ENCODE results near the gene NHSL1. TPM values are rescaled to one million over a fixed set of nuclear protein-coding genes. Genes with fewer than 3 reads are reported as not detected.

The NHSL1 gene
- total and polyA plus RNA-seq, 2 of the 8 experiments (the other 6 are each of a cell fraction or from before 2014, with no cell fraction given): 7.2 to 32.4 TPM

GRCh38 chr6:138377844-138378243 lies 121.5 kb downstream of the NHSL1 start, which contains the start of gene SMIM28:
SMIM28 (plus strand) TSS chr6:138377905; CDS start chr6:138378073, 168 bp downstream.
- H3K9ac ChIP-seq (replicated peaks in 1 of 4; ENCODE audit: extremely low read depth in 1 of 4, low read depth in 3 of 4, low read length in 3 of 4): no peak within 1 kb of the TSS
- H2BK120ac ChIP-seq (replicated peaks; ENCODE audit: low read depth, low read length): no peak within 1 kb of the TSS
- H3K4me2 ChIP-seq (ENCODE audit: insufficient read depth in 1 of 2, low read depth in 2 of 2, low read length in 2 of 2): 0 out of 4 replicates have a peak within 1 kb of the TSS, but pooled peaks of 1 of the 2 experiments have one; percentile 43
- H3K4me1 ChIP-seq (replicated peaks in 1 of 4; ENCODE audit: control insufficient read depth in 3 of 4, insufficient read depth in 4 of 4, low read length in 3 of 4): peaks cover 0 to 11% (median 0%) of the 10 kb centered on the region in 4 experiments; a peak in 2 of 7 replicates
- 85% methylated on average over 6 of the region's 6 CpGs; no CpG with 5 or more reads in 1 of the 2 experiments for WGBS, 2 experiments (ENCODE audit: extremely low coverage in 1 of 2, insufficient coverage in 1 of 2, insufficient read length in 1 of 2, insufficient replicate concordance in 2 of 2, low coverage in 1 of 2, low lambda C conversion rate in 2 of 2, missing lambda C conversion rate in 1 of 2)
- H3K9me3 ChIP-seq (ENCODE audit: insufficient read depth in 2 of 2, low read depth in 1 of 2, low read length in 1 of 2): no peaks in the 10 kb centered on the region
- CTCF ChIA-PET (ENCODE audit: partially characterized antibody): interaction anchor here (1.3 to 1.8 kb wide), 3 partner anchors 17 to 92 kb away, joined by 3 to 5 read pairs (median 4); no protein-coding TSS in a partner anchor
- H3K79me2 ChIP-seq (ENCODE audit: control insufficient read depth in 1 of 2, insufficient read depth in 2 of 2, low read length in 2 of 2): no peaks in the 10 kb centered on the region
- no peak within 1 kb of the TSS; the same call in 1 of the 2 replicates for H3K18ac ChIP-seq (ENCODE audit: extremely low read depth, low read length)
- no peak within 1 kb of the TSS for H3K4ac ChIP-seq (replicated peaks; ENCODE audit: insufficient read length, low read depth, low read length)
- no peak within 1 kb of the TSS for H4K8ac ChIP-seq (ENCODE audit: extremely low read depth, insufficient read depth, low read length)
- no peak within 1 kb of the TSS for H4K5ac ChIP-seq (ENCODE audit: insufficient read length, low read depth, low read length)
- H3K4me3 ChIP-seq (ENCODE audit: extremely low read depth in 1 of 4, insufficient read depth in 2 of 4, low read depth in 3 of 4, low read length in 4 of 4): no peak within 1 kb of the TSS
- no peak within 1 kb of the TSS for H3K27ac ChIP-seq (ENCODE audit: low read depth, low read length)
- no peaks in the 10 kb centered on the region for H3K79me1 ChIP-seq (ENCODE audit: low read depth, low read length)
- H3K56ac ChIP-seq (replicated peaks; ENCODE audit: insufficient read length, low read depth, low read length): no peak within 1 kb of the TSS
- no peaks in the 10 kb centered on the region for H4K20me1 ChIP-seq (replicated peaks in 1 of 2; ENCODE audit: control insufficient read depth in 1 of 2, insufficient read depth in 2 of 2, low read length in 2 of 2)
- no peak within 1 kb of the TSS for H3K23ac ChIP-seq (ENCODE audit: insufficient read length)
- POLR2A ChIA-PET (ENCODE audit: partially characterized antibody): no interaction called here
- H3K27me3 ChIP-seq (replicated peaks in 1 of 4; ENCODE audit: control insufficient read depth in 3 of 4, extremely low read depth in 1 of 4, insufficient read depth in 3 of 4, low read length in 3 of 4): no peaks in the 10 kb centered on the region
- DNase-seq (ENCODE audit: low read depth in 1 of 2, low spot score in 2 of 2) (no peak), FAIRE-seq (no peak)
- no peak within 1 kb of the TSS for H2AK5ac ChIP-seq (ENCODE audit: low read depth, low read length)
- H2BK20ac ChIP-seq (ENCODE audit: low read length): no peak within 1 kb of the TSS
- H4K91ac ChIP-seq (replicated peaks; ENCODE audit: insufficient read length, low read length): no peak within 1 kb of the TSS
- no peak within 1 kb of the TSS for H2BK12ac ChIP-seq (ENCODE audit: low read depth, low read length)
- 0 out of 2 replicates have a peak within 1 kb of the TSS, but pooled peaks have one; percentile 53 for H2BK15ac ChIP-seq (ENCODE audit: low read length)
- H3K23me2 ChIP-seq (ENCODE audit: low read depth, low read length): no peaks in the 10 kb centered on the region
- no peak within 1 kb of the TSS for H2AFZ ChIP-seq (ENCODE audit: low read length)
- no peak within 1 kb of the TSS for H3K14ac ChIP-seq (ENCODE audit: insufficient read length)
- no peaks in the 10 kb centered on the region for H3K36me3 ChIP-seq (ENCODE audit: control insufficient read depth in 2 of 4, insufficient read depth in 4 of 4, low read length in 3 of 4)
- no peak within 1 kb of the TSS for H2BK5ac ChIP-seq (ENCODE audit: low read depth, low read length)
- TF ChIP-seq SP4 (IDR thresholded peaks at IDR 0.05; ENCODE audit: low read length) (no peak), RXRA (IDR thresholded peaks at IDR 0.05; ENCODE audit: insufficient read depth, low read depth, low read length) (no peak), SP1 (IDR thresholded peaks at IDR 0.05; ENCODE audit: low read depth, low read length) (no peak), POLR2AphosphoS5 (IDR thresholded peaks at IDR 0.05; ENCODE audit: low read depth, low read length) (no peak), CHD1 (IDR thresholded peaks at IDR 0.05; ENCODE audit: low read depth, low read length) (no peak), TAF7 (optimal IDR thresholded peaks at IDR 0.05; ENCODE audit: borderline replicate concordance, low read depth, low read length) (no peak), NANOG (IDR thresholded peaks at IDR 0.05; ENCODE audit: insufficient read depth, low read depth, low read length, poor library complexity, severe bottlenecking) (no peak), TAF1 (IDR thresholded peaks at IDR 0.05; ENCODE audit: low read depth, low read length) (no peak), MAFK (IDR thresholded peaks at IDR 0.05; ENCODE audit: low read depth, low read length) (no peak), HDAC6 (IDR thresholded peaks at IDR 0.05; ENCODE audit: low read depth, low read length) (no peak), ATF2 (IDR thresholded peaks at IDR 0.05; ENCODE audit: low read length) (no peak), CREB1 (IDR thresholded peaks at IDR 0.05) (no peak)
- TF ChIP-seq, protein P1, sequence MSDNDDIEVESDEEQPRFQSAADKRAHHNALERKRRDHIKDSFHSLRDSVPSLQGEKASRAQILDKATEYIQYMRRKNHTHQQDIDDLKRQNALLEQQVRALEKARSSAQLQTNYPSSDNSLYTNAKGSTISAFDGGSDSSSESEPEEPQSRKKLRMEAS (IDR thresholded peaks at IDR 0.05): no peak
